Tibial artery (tissue), 4 donors: Measurements from ENCODE around the gene LGI2.

Experiments used
- DNase-seq, 2 donors: peaks; one replicate each; pipeline ENCODE4 v3.0.0-alpha.2; 2019
- H3K27ac ChIP-seq, 2 donors: fragments of 200-600 bp; sonication (generic) in 1 of 2; 1 replicate in 1 of 2; 2 replicates in 1 of 2; pipeline ENCODE4 v1.5.1; 2018 to 2019; ENCODE audit warnings: mild to moderate bottlenecking in 1 of 2
- H3K27me3 ChIP-seq, 2 donors: fragments of 200-600 bp; sonication (generic) in 1 of 2; one replicate each; pipeline versions ENCODE4 v1.5.1 to v1.6.0; 2016 to 2019
- H3K36me3 ChIP-seq, 3 donors: fragments of 200-600 bp; sonication (generic) in 2 of 3; one replicate each; pipeline ENCODE4 v1.5.1; 2016 to 2019; ENCODE audit warnings: mild to moderate bottlenecking in 2 of 3
- H3K4me1 ChIP-seq, 4 donors: fragments of 200-600 bp; sonication (generic) in 2 of 4; 1 replicate in 3 of 4; 2 replicates in 1 of 4; pipeline ENCODE4 v1.5.1; 2016 to 2019
- H3K4me3 ChIP-seq, 2 donors: fragments of 200-600 bp; sonication (generic) in 1 of 2; 1 replicate in 1 of 2; 2 replicates in 1 of 2; pipeline ENCODE4 v1.5.1; 2018 to 2019; ENCODE audit warnings: mild to moderate bottlenecking in 2 of 2
- H3K9me3 ChIP-seq, 3 donors: fragments of 200-600 bp; sonication (generic) in 1 of 3; one replicate each; pipeline ENCODE4 v1.5.1; 2016 to 2019
- CTCF ChIP-seq, 2 experiments: fragments of 200-600 bp in 1 of 2; fragments of 450-650 bp in 1 of 2; IDR thresholded peaks; one replicate each; pipeline ENCODE4 v1.5.1; 2017 to 2019; ENCODE audit warnings: antibody characterized with exemption in 2 of 2, mild to moderate bottlenecking in 1 of 2, moderate library complexity in 1 of 2
- intact Hi-C: fragments of 100-400 bp; cut with DNase I; formaldehyde crosslinking; loops from one replicate; pipeline ENCODE4 v1.15.0; 2023; ENCODE audit warnings: low total_unique reads

LGI2 gene

DNA sequence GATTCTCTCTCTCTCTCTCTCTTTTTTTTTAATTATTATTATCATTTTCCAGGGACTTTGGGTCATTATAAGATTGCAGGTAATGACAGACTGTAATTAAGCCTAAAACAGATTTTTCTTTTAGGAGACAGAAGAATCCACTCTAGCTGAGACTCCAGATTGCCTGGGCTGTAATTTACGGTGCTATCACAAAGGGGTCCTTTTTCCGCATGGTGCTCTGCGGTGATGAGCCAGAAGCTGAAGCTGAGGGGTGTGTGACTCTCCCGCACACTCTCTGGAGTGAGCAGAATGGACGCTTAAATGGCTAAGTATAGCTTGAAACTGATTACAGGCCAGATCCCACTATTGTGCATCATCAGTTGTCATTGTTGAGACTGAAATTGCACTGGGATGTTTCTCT is 50.0 kb downstream of the LGI2 start:
- no peaks in the 10 kb centered on the region for H3K36me3 ChIP-seq
- no peak for TF ChIP-seq CTCF (IDR thresholded peaks at IDR 0.05)
- DNase-seq = no peak
- H3K4me3 ChIP-seq = no peak overlapping the region
- H3K27ac ChIP-seq = no peak overlapping the region
- H3K9me3 ChIP-seq = no peaks in the 10 kb centered on the region
- no peaks in the 10 kb centered on the region for H3K27me3 ChIP-seq
- intact Hi-C loops = loop anchor here (5.0 to 10.0 kb wide), 2 partner anchors 54 to 162 kb away; partner anchors contain the start of gene LGI2
- peaks cover 0 to 4% (median 0%) of the 10 kb centered on the region in 4 donors for H3K4me1 ChIP-seq

- H3K9me3 ChIP-seq = no peaks in the 10 kb centered on the region
- H3K4me3 ChIP-seq = peak overlapping the region; percentile 9 to 23
- no peaks in the 10 kb centered on the region for H3K27me3 ChIP-seq
- H3K4me1 ChIP-seq = peaks cover 0 to 4% (median 0%) of the 10 kb centered on the region in 4 donors
- peak overlapping the region in 1 of 2 donors; percentile 45 for H3K27ac ChIP-seq
- intact Hi-C loops = loop anchor here (5.0 to 10.0 kb wide), 2 partner anchors 55 to 162 kb away; partner anchors contain the start of gene LGI2
- no peaks in the 10 kb centered on the region for H3K36me3 ChIP-seq
- DNase-seq = peak; percentile 56 to 67
- TF ChIP-seq CTCF (IDR thresholded peaks at IDR 0.05) = peak; percentile 82 to 85
Measured at GRCh38 chr4:24980064-24980690, 50.6 kb downstream of the LGI2 start.

DNA sequence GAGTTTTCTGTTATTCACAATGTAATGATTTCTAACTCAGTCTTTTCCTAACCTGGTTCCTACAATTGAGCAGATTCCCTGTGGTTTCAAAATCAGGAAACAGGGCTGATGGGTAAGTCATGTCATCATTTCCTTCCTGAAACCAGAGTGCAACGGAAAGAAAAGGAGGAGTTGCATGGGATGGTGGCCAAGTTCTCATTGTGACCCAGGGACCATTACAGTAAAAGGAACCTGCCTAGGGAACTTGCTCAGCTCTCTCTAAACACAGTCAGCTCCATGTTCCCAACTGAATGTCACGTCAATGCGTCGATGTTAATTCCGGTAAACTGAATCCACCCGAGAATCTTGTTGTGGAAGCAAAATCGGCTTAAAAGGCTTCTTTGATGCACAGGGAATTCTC is 51.2 kb downstream of the LGI2 start:
- no peaks in the 10 kb centered on the region for H3K9me3 ChIP-seq
- intact Hi-C loops = loop anchor here (10.0 kb wide), 1 partner anchor 495 kb away; no protein-coding TSS in a partner anchor
- H3K4me3 ChIP-seq = peak overlapping the region; percentile 9 to 23
- H3K27me3 ChIP-seq = no peaks in the 10 kb centered on the region
- H3K36me3 ChIP-seq = no peaks in the 10 kb centered on the region
- peak overlapping the region in 1 of 2 donors; percentile 45 for H3K27ac ChIP-seq
- TF ChIP-seq CTCF (IDR thresholded peaks at IDR 0.05) = no peak
- DNase-seq = peak; percentile 70 to 75
- peaks cover 0 to 4% (median 0%) of the 10 kb centered on the region in 4 donors for H3K4me1 ChIP-seq

DNA sequence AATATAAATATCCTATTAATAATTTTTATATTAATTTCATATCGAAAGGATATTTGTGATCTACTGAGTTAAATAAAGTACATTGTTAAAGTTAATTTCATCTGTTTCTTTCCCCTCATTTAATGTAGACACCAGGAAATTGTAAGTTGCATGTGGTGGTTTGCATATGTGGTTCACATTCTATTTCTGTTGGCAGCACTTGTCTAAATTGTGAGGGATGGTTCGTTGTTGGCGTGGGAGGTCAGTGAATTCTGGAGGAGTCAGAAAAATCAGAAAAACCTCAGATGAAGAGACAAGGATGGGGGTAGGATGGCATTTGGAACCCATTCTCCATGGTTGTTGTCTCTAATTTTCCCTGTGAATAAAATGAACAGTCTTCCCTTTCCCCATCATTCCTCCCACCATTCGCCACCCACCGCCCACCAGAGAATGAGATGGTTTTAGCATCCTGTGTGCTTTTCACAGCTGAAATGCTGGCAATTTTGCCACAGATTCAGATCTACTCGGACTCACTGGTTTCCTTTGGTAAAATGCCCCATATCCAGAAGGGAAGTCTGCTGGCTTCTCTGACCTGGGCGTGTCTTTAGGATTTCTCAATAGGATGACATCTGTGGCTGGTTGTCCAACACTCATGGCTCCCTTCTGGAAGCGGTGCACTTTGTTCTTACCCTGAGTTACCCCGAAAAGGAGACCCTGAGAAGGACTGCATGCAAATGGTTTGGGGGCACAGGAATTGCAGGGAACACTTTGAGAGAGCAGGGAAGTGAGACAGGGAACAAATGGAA is 52.3 kb downstream of the LGI2 start:
- no peaks in the 10 kb centered on the region for H3K27me3 ChIP-seq
- intact Hi-C loops = loop anchor here (10.0 kb wide), 1 partner anchor 494 kb away; no protein-coding TSS in a partner anchor
- H3K27ac ChIP-seq = no peak overlapping the region
- no peak for TF ChIP-seq CTCF (IDR thresholded peaks at IDR 0.05)
- no peak overlapping the region for H3K4me3 ChIP-seq
- peak in 1 of 2 donors; percentile 34 for DNase-seq
- H3K9me3 ChIP-seq = no peaks in the 10 kb centered on the region
- peaks cover 0 to 4% (median 0%) of the 10 kb centered on the region in 4 donors for H3K4me1 ChIP-seq
- H3K36me3 ChIP-seq = no peaks in the 10 kb centered on the region

GRCh38 chr4:24975510-24975909 is 55.2 kb downstream of the LGI2 start:
- DNase-seq = peak in 1 of 2 donors; percentile 43
- intact Hi-C loops = loop anchor here (10.0 kb wide), 1 partner anchor 491 kb away; no protein-coding TSS in a partner anchor
- TF ChIP-seq CTCF (IDR thresholded peaks at IDR 0.05) = no peak

More at GRCh38 chr4:24975510-24975909, 55.2 kb downstream of the LGI2 start:
- Histone ChIP-seq H3K27me3 (no peaks in the 10 kb centered on the region), H3K9me3 (no peaks in the 10 kb centered on the region), H3K36me3 (no peaks in the 10 kb centered on the region), H3K4me3 (no peak overlapping the region), H3K27ac (no peak overlapping the region), H3K4me1 (peaks cover 0 to 4% (median 0%) of the 10 kb centered on the region in 4 donors)
